ENCODE results near the gene DHRS4.
"Not testable (repeated sequence)": the region's sequence is repeated elsewhere in the genome, so short reads cannot be mapped to it uniquely, and the experiment has no call there.

The DHRS4 gene

GRCh38 chr14:23941230-23941629, 12.3 kb upstream of the DHRS4 start:
- DNase-seq (ENCODE audit: low read depth): no peak

DNA sequence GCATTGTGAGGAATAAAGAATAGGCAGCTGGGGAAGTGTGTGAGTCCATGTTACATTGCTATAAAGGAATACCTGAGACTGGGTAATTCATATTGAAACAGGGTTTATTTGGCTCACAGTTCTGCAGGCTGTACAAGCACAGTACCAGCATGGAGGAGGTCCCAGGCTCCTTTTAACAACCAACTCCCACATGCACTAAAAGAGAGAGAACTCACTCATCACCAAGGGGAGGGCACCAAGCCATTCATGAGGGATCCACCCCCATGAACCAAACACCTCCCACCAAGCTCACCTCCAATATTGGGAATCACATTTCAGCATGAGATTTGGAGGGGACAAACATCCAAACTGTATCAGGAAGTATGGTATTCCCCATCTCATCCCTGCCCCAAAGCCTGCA, 11.9 kb upstream of the DHRS4 start:
- DNase-seq (ENCODE audit: low read depth): no peak

DNA sequence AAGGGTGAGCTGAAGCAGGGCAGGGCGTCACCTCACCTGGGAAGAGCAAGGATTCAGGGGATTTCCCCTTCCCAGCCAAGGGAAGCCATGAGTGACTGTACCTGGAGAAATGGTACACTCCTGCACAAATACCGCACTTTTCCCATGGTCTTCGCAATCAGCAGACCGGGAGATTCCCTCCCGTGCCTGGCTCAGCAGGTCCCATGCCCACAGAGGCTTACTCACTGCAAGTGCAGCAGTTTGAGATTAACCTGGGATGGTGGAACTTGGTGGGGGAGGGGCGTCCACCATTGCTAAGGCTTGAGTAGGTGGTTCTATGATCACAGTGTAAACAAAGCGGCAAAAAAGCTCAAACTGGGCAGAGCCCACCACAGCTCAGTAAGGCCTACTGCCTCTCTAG, 11.0 kb upstream of the DHRS4 start:
- DNase-seq (ENCODE audit: low read depth): no peak

- not testable (repeated sequence) for DNase-seq (ENCODE audit: low read depth)
Measured at GRCh38 chr14:23949069-23949468, 4.5 kb upstream of the DHRS4 start.

DNA sequence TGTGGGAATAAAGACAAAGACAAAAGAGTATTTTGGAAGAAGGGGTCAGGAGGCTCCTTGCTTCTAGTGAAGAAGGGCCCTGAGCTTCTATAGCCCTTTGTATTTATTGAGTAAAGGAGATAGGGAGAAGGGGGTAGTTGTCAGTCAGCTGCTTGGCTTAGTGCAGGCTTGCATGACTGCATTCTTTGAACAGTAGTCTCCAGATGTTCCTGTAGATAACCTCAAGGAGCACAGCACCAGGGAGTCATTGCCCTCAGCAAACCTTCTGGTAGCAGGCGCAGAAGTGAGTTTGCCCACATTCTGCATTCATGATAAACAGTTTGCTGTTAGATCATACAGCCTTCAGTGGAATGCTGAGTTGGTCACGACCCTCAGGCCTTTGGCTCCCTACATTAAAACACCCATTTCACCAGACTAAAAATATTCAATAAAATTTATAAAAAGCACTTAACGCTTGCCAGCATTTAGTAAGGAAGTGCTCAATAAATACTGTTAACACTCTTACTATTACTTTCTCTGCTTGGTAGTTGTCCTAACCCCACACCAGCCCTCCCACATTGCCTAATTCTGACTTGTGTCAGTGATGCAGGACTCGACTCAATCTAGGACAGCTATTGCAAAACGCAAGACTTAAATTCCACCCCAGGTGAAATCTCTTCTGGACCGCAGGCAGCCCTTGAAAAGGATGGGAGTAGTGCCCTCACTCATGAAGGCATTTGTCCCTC, 3.0 kb upstream of the DHRS4 start:
- DNase-seq (ENCODE audit: low read depth): no peak

GRCh38 chr14:23951136-23951466, 2.5 kb upstream of the DHRS4 start:
- not testable (repeated sequence) for DNase-seq (ENCODE audit: low read depth)

- DNase-seq (ENCODE audit: low read depth): no peak
Measured at GRCh38 chr14:23951590-23952201, 1.9 kb upstream of the DHRS4 start.

DNA sequence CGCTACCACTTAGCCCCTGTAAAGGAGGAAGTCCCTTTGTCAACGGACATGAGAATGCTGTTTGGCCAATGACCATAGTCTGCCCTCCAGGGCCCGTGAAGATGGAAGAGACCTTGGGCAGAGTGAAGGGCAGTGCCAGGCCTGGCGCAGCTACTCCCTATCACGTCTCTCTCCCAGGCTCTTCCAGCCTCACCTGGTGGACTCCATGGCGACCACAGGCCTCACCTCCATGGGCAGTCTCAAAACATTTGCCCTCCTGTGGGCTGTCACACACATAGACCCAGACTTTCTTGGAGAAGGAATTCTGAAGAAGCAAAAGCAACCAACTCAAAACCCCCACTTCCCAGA, 480 bp upstream of the DHRS4 start:
- DNase-seq (ENCODE audit: low read depth): not testable (repeated sequence)

- DNase-seq (ENCODE audit: low read depth): not testable (repeated sequence)
Measured at GRCh38 chr14:23954279-23954614, 677 bp downstream of the DHRS4 start.

DNA sequence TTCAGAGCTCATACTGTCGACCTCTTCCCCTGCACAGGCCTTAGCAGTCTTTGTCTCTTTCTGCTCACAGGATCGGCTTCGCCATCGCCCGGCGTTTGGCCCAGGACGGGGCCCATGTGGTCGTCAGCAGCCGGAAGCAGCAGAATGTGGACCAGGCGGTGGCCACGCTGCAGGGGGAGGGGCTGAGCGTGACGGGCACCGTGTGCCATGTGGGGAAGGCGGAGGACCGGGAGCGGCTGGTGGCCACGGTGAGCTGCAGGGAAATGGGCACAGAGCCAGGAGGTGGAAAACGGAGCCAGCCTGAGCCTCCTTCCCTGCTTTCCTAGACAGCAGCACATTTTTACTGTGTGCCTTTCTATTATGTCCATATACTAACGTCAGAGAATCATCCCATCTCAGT, 1.4 kb downstream of the DHRS4 start:
- not testable (repeated sequence) for DNase-seq (ENCODE audit: low read depth)

DNA sequence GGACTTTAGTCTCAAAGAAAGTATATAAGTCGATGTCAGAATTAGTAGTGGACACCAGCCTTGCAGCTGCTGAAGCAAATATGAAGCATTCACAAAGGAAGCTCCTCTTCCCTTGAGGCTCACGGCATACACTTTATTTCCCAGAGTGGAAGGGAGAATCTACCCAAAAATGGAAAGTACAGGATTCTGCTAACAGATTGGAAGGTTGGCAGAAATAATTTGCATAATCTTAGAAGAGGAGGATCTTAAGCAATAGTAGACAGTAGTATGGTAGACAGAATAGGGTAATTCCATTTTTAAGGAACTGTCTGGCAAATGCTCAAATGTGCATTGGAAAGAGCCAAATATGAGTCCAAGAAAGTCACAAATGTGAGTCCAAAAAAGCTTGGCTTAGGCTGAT, 2.2 kb downstream of the DHRS4 start:
- not testable (repeated sequence) for DNase-seq (ENCODE audit: low read depth)

DNA sequence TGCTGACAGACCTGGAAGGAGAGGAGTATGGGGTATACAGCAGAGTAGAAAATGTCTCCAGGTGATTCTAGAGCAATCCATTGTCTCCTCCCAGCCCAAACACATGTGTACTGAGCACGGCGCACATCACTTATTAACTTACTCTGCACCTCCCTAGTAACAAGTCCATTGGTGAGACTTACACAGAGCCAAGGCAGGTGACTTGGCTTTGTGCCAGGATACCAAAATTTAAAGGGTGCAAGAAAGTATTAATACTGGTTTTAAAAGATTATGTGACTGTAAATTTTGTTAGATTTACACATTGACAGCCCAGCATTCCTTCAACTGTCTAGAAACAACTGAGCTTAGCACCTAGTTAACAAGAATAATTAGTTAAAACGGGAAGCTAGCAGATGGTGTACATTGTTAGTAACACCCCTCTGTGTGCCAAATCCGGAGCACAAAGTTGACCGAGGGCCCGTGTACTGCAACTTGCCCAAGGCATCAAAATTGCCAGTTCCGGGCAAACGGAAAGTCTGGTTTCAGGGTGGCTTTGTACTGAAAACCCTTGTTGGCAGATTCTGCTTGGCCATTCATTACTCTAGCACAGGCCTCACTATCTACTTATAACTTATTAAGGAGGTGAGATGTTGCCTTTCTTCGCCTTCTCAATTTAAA, 4.5 kb downstream of the DHRS4 start:
- not testable (repeated sequence) for DNase-seq (ENCODE audit: low read depth)

GRCh38 chr14:23960899-23961298, 7.3 kb downstream of the DHRS4 start:
- not testable (repeated sequence) for DNase-seq (ENCODE audit: low read depth)

- not testable (repeated sequence) for DNase-seq (ENCODE audit: low read depth)
Measured at GRCh38 chr14:23961704-23962103, 8.1 kb downstream of the DHRS4 start.

DNA sequence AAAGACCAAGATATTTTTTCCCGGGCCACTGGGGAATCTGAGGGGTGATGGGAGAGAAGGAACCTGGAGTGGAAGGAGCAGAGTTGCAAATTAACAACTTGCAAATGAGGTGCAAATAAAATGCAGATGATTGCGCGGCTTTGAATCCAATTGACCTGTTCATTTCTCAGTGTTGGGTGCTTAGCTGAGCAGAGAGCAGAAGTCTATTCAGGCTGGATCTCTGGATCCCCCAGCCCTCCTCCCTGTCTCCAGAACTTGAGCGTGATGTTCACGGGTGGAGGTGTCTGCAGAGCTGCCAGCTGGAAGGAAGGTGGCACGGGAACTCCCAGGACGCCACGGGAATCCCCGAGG, 15.5 kb downstream of the DHRS4 start:
- not testable (repeated sequence) for DNase-seq (ENCODE audit: low read depth)

GRCh38 chr14:23969481-23970282, 16.1 kb downstream of the DHRS4 start:
- DNase-seq (ENCODE audit: low read depth): not testable (repeated sequence)

DNA sequence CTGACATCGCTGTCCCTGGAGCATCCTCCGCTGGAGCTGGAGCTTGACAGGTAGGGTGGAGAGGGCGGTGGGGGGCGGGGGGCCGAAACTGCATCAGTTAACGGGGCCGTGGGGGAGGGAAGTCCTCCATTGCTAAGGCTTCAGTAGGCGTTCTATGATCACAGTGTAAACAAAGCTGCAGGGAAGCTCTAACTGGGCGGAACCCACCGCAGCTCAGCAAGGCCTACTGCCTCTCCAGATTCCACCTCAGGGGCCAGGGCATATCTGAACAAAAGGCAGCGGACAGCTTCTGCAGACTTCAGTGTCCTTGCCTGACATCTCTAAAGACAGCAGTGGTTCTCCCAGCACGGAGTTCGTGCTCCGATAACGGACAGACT, 16.7 kb downstream of the DHRS4 start:
- DNase-seq (ENCODE audit: low read depth): not testable (repeated sequence)

GRCh38 chr14:23973178-23973577, 19.6 kb downstream of the DHRS4 start:
- DNase-seq (ENCODE audit: low read depth): not testable (repeated sequence)

DNA sequence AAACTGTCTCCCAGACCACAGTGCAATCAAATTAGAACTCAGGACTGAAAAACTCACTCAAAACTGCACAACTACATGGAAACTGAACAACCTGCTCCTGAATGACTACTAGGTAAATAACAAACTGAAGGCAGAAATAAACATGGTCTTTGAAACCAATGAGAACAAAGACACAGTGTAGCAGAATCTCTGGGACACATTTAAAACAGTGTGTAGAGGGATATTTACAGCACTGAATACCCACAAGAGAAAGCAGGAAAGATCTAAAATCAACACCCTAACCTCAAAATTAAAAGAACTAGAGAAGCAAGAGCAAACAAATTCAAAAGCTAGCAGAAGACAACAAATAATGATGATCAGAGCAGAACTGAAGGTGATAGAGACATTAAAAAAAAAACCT, 20.5 kb downstream of the DHRS4 start:
- DNase-seq (ENCODE audit: low read depth): not testable (repeated sequence)

DNA sequence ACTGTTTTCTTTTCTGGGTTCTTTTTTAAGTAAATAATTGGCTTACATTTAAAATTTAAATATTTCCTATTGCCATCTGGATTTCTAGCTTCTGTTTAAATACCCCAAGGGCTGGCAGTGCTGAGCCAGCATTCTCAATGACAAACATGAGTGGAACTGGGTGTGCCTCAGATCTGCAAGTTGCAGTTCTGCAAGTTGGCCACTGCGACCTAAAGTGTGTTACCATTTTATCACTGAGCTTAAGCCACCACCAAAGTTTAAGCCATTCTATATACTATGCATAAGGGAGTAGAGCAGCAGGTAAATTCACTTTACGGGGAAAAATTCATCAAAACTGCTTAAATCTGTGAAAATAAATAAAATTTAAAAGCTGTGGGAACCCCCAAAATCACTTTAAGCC, 23.6 kb downstream of the DHRS4 start:
- not testable (repeated sequence) for DNase-seq (ENCODE audit: low read depth)

GRCh38 chr14:23981951-23982813, 28.6 kb downstream of the DHRS4 start:
- DNase-seq (ENCODE audit: low read depth): not testable (repeated sequence)
